Activated CD4-positive, alpha-beta T cell treated with anti-CD3 and anti-CD28 coated beads, Interleukin-2, amount 50 U/mL, for 1 hour (primary cell): ENCODE data around the gene SUSD3.

ENCODE experiments used
- DNase-seq: peaks from one replicate; pipeline ENCODE4 v3.0.0-alpha.2; 2020

The SUSD3 gene

GRCh38 chr9:93127395-93127911, 69.0 kb downstream of the SUSD3 start:
- DNase-seq: no peak

- no peak for DNase-seq
These were observed 69.7 kb downstream of the SUSD3 start for GRCh38 chr9:93128011-93128714.

GRCh38 chr9:93128715-93129224, 70.3 kb downstream of the SUSD3 start:
- no peak for DNase-seq

- no peak for DNase-seq
These were observed 70.8 kb downstream of the SUSD3 start for GRCh38 chr9:93129286-93129685.

GRCh38 chr9:93129691-93130500, 71.4 kb downstream of the SUSD3 start:
- no peak for DNase-seq

- no peak for DNase-seq
These were observed 72.5 kb downstream of the SUSD3 start for GRCh38 chr9:93130861-93131481.

DNA sequence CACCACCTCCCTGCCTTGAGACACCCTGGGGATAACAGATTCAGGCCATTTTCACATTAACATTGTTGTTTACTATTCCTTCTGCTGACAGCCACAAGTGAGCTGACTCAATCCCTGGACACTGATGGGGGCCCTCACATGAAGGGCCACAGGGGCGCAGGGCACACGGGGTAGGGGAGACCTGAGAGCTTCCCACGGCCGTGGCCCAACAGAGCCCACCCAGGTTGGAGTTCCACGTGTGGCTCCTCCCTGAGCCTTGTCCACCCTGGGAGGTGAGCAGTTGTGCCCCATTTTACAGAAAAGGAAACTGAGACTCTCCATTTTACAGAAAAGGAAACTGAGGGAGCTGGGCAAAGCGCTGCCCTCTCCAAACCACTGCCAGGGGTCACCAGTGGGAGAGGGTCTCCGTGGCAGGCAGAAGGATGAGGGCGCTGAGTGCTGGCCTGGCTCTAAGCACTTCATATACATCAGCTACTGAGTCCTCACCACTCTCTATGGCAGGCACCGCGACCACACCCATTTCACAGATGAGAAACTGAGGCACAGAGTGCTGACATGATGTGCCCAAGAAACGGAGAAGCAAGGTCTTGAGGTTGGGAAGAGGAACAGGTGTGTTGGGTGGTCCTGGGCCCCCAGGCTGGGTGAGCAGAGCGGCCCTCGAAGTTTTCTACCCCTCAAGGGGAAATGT, 73.2 kb downstream of the SUSD3 start:
- no peak for DNase-seq

DNA sequence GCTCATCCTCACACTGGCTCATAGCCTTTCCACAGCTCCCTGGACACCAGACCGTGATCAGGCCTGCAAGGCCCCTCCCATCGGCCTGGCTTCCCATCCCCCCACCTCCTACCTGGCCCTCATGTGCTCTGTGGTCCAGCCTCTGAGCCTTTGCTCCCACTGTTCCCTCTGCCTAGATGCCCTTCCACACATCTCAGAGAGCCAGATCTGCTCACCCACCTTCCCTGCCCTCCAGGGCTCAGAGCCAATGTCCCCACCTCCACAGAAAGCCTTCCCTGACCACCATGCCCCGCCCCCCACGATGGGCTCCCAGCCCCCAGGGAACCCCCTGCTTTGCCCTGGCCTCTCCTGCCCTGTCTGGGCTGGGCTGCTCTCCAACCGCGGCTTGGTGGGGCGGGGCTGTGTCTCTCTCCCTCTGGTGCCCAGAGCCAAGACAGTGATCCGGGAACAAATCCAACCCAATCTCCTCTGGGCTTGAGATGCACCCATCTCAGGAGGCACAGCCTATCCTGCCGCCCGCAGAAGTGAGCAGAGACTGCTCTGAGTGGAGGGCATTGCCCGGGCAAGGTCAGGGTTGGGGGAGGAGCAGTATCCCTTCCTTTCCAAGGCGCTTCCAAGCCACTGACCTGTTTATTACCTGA, 73.9 kb downstream of the SUSD3 start:
- DNase-seq: no peak

DNA sequence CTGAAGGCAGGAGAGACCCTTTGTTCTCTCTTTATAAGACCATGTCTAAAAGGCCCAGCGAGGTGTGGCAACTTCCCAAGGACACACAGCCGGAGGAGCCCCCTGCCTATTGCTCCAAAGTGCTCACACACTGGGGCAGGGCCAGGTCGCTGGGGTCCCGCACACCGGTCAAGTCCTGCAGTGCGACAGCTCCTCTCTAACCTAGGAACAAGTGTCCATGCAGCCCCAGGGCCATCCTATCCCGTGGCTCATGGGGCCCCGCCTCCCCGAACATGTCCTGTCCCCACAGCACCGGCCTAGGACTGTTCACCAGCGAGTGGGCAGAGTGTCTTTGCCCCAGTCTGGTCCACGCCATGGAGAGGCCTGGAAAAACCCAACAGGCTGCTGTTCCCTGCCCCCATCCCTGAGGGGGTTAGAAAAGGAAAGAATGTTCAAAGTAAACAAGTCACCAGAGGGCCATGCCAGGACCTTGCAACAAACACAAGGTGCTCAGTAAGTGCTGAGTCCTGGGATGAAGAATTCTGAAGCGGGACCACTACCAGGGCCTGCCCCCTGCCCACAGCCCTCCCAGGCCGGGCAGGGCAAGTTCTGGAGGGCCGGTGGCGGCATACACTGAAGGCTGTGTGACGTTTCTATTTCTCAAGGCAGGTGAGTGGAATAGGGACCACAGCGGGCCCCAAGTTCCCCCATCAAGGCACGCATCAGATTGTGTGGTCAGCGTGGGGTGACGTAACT, 74.6 kb downstream of the SUSD3 start:
- DNase-seq: peak; percentile 54

- no peak for DNase-seq
These were observed 75.1 kb downstream of the SUSD3 start for GRCh38 chr9:93133681-93134014.

DNA sequence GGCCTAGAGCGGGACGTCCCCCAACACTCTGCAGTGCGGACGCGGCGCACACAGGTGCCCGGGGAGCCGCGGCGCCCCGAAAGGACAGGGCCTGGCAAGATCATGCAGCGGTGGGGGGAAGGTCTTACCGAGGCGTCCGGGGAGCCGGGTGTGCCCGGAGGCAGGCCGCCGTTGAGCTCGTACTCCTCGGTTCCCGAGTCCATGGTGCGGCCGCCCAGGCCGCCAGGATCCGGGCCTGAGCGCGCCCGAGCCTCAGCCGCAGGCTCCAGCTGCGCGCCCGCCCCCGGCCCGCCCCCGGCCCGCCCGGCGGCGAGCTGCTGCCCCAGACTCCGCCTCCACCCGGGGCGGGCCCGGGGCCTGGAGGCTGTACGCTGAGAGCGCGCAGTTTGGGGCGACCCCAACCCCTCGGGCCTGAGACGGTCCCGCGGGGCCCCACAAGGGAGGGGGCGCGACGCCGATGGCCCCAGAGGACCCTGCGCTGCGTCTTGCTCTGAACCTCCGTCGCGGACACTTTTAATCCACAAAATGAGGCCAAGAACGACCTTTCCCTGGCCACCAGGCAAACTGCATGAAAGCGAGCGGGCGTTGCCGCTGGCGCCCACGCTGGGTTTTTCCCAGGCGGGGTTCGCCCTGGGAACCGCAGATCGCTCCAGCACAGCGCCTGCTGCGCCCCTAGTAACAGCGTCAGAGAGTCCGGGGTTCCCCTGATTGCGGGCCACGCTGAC, 75.7 kb downstream of the SUSD3 start, which contains the start of gene NINJ1:
Gene NINJ1 (minus strand): TSS at position 237 of the 725 bp plus-strand sequence. CDS start 34 bp downstream, at position 203.
- peak; percentile 80 for DNase-seq
